K562 (cell line): ENCODE data around the gene PLOD1. TPM values are rescaled to one million over a fixed set of nuclear protein-coding genes. Genes with fewer than 3 reads are reported as not detected.

Experiments
- GTF2E2 ChIP-seq: fragments of 200-800 bp; sonication (Bioruptor generic); IDR thresholded peaks from 2 replicates; pipeline ENCODE4 v1.6.1; 2016; ENCODE audit warnings: missing genetic modification characterization, missing compliant biosample characterization
- SREBF2 ChIP-seq: sonication (generic); formaldehyde crosslinking; IDR thresholded peaks from 2 replicates; pipeline ENCODE4 v1.4.0; 2020; ENCODE audit warnings: mild to moderate bottlenecking, missing genetic modification reagents
- TCF3 ChIP-seq: sonication (generic); formaldehyde crosslinking; IDR thresholded peaks from 2 replicates; pipeline ENCODE4 v1.4.0; 2020; ENCODE audit warnings: mild to moderate bottlenecking, missing genetic modification reagents
- U2AF1 ChIP-seq: fragments of 200-400 bp; formaldehyde crosslinking; optimal IDR thresholded peaks from 2 replicates; pipeline ENCODE3; 2017; ENCODE audit warnings: mild to moderate bottlenecking, low read depth, low read length, moderate library complexity
- YY1 ChIP-seq, 3 experiments: IDR thresholded peaks; 2 replicates each; pipeline ENCODE4 v1.6.1; 2011; ENCODE audit warnings: low read length in 2 of 3, mild to moderate bottlenecking in 2 of 3, moderate library complexity in 2 of 3, borderline replicate concordance in 1 of 3, control low read depth in 1 of 3, low read depth in 1 of 3; ENCODE audit not compliant: insufficient read depth in 3 of 3, insufficient replicate concordance in 2 of 3, control insufficient read depth in 1 of 3, insufficient read length in 1 of 3; ENCODE audit errors: extremely low read depth in 1 of 3
- ZFP30 ChIP-seq: fragments of 250-450 bp; sonication (Bioruptor Pico); IDR thresholded peaks from 2 replicates; pipeline ENCODE4 v1.8.0; 2022; ENCODE audit warnings: moderate library complexity, mild to moderate bottlenecking, inconsistent platforms, borderline replicate concordance
- ZNF354B ChIP-seq: fragments of 250-450 bp; sonication (Bioruptor Pico); IDR thresholded peaks from 2 replicates; pipeline ENCODE4 v1.4.0; 2020
- ZSCAN32 ChIP-seq: fragments of 450-650 bp; formaldehyde crosslinking; IDR thresholded peaks from 2 replicates; pipeline ENCODE4 v1.4.0; 2020; ENCODE audit warnings: mild to moderate bottlenecking, moderate library complexity
- polyA plus RNA-seq, 8 experiments: library from polyadenylated mRNA; depleted of rRNA in 4 of 8; stranded (reverse) in 5 of 8; unstranded in 3 of 8; fragments of >200 nt; fragmentation: Nextera tagmentation in 2 of 8; fragmentation: Illumina TruSeq in 1 of 8; extraction: Ambion mirVana in 2 of 8; extraction: Trizol in 1 of 8; gene quantifications; 2 replicates each; pipeline versions ENCODE4 v1.2.1 to v1.2.3, GENCODE V29; 2011 to 2014; ENCODE audit warnings: inconsistent platforms in 1 of 8, missing spikeins in 1 of 8
- total RNA-seq, 7 experiments: library from RNA; depleted of rRNA in 6 of 7; stranded (reverse); fragments of >200 nt in 6 of 7; fragmentation: Illumina TruSeq in 2 of 7; extraction: Trizol in 2 of 7; gene quantifications; 2 replicates each; pipeline versions ENCODE4 v1.2.1 to v1.2.3, GENCODE V29; 2011 to 2021; ENCODE audit warnings: low replicate concordance in 1 of 7
- TF ChIP-seq, protein P1 (sequence below): sonication (generic); formaldehyde crosslinking; IDR thresholded peaks from 2 replicates; pipeline ENCODE4 v1.5.0; 2020; ENCODE audit warnings: missing genetic modification reagents
- TF ChIP-seq, protein P2 (sequence below): IDR thresholded peaks from 2 replicates; pipeline ENCODE4 v1.6.1; 2011; ENCODE audit warnings: borderline replicate concordance, low read depth, mild to moderate bottlenecking, moderate library complexity, low read length; ENCODE audit not compliant: insufficient read depth, poor library complexity, severe bottlenecking
- TF ChIP-seq, protein P3 (sequence below), 2 experiments: fragments of 450-650 bp in 1 of 2; sonication (generic) in 1 of 2; formaldehyde crosslinking; conservative IDR thresholded peaks; 2 replicates each; pipeline versions ENCODE4 v1.4.0 to v1.8.1; 2020 to 2022; ENCODE audit warnings: mild to moderate bottlenecking in 1 of 2, missing genetic modification reagents in 1 of 2
- TF ChIP-seq, protein P4 (sequence below): fragments of 450-650 bp; IDR thresholded peaks from 2 replicates; pipeline ENCODE4 v1.6.1; 2016
- TF ChIP-seq, protein P5 (sequence below): fragments of 450-650 bp; formaldehyde crosslinking; IDR thresholded peaks from 2 replicates; pipeline ENCODE4 v1.4.0; 2020; ENCODE audit warnings: mild to moderate bottlenecking
- TF ChIP-seq, protein P6 (sequence below): fragments of 250-450 bp; sonication (Bioruptor Pico); IDR thresholded peaks from 2 replicates; pipeline ENCODE4 v1.4.0; 2020; ENCODE audit warnings: mild to moderate bottlenecking, moderate library complexity, borderline replicate concordance
- TF ChIP-seq, protein P7 (sequence below): fragments of 450-650 bp; formaldehyde crosslinking; IDR thresholded peaks from 2 replicates; pipeline ENCODE4 v1.4.0; 2020; ENCODE audit warnings: mild to moderate bottlenecking, mixed read lengths

PLOD1 gene
- total and polyA plus RNA-seq, 9 of the 15 experiments (the other 6 are each of a cell fraction or from before 2014, with no cell fraction given): 16.6 to 90.8 (median 52.7) TPM

DNA sequence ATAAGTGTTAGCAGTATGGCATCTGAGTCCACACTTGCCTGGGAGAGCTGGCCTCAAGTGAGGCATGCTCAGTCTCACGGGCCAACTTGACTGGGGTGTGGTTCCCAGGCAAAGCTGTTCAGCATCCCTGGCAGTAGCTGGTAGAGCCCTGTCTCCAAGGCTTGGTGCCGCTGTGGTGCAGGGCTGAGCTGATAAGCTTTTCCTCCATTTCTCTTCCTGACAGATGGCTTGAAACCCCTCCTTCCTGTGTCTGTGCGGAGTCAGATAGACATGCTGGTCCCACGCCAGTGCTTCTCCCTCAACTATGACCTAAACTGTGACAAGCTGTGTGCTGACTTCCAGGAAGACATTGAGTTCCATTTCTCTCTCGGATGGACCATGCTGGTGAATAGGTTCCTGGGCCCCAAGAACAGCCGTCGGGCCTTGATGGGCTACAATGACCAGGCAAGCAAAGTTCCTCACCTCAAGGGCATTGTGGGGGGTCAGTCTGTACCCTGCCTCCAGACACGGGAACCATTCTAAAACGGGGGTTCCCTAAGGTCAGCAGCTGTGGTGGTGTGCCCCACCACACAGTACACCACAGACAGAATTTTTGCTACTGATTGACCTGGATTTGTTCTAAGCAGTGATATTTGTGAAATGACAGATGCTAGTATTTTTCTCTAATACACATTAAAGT, 71.1 kb downstream of the PLOD1 start (continued):
- TF ChIP-seq YY1 (IDR thresholded peaks at IDR 0.05; ENCODE audit: borderline replicate concordance in 1 of 3, control insufficient read depth in 1 of 3, extremely low read depth in 1 of 3, insufficient read depth in 3 of 3, insufficient read length in 1 of 3, insufficient replicate concordance in 2 of 3, low read depth in 1 of 3, low read length in 2 of 3) (no peak), TCF3 (CRISPR knock-in tag) (peak; percentile 98), ZFP30 (CRISPR knock-in tag) (no peak), ZNF354B (CRISPR knock-in tag) (no peak), SREBF2 (CRISPR knock-in tag) (no peak), U2AF1 (no peak), GTF2E2 (tag) (no peak), ZSCAN32 (CRISPR knock-in tag) (no peak)
- TF ChIP-seq, protein P1, sequence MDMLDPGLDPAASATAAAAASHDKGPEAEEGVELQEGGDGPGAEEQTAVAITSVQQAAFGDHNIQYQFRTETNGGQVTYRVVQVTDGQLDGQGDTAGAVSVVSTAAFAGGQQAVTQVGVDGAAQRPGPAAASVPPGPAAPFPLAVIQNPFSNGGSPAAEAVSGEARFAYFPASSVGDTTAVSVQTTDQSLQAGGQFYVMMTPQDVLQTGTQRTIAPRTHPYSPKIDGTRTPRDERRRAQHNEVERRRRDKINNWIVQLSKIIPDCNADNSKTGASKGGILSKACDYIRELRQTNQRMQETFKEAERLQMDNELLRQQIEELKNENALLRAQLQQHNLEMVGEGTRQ (CRISPR knock-in tag): no peak
- TF ChIP-seq, protein P2, sequence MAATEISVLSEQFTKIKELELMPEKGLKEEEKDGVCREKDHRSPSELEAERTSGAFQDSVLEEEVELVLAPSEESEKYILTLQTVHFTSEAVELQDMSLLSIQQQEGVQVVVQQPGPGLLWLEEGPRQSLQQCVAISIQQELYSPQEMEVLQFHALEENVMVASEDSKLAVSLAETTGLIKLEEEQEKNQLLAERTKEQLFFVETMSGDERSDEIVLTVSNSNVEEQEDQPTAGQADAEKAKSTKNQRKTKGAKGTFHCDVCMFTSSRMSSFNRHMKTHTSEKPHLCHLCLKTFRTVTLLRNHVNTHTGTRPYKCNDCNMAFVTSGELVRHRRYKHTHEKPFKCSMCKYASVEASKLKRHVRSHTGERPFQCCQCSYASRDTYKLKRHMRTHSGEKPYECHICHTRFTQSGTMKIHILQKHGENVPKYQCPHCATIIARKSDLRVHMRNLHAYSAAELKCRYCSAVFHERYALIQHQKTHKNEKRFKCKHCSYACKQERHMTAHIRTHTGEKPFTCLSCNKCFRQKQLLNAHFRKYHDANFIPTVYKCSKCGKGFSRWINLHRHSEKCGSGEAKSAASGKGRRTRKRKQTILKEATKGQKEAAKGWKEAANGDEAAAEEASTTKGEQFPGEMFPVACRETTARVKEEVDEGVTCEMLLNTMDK: no peak
- TF ChIP-seq, protein P3, sequence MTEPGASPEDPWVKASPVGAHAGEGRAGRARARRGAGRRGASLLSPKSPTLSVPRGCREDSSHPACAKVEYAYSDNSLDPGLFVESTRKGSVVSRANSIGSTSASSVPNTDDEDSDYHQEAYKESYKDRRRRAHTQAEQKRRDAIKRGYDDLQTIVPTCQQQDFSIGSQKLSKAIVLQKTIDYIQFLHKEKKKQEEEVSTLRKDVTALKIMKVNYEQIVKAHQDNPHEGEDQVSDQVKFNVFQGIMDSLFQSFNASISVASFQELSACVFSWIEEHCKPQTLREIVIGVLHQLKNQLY (CRISPR knock-in tag; conservative IDR thresholded peaks at IDR 0.05): no peak
- TF ChIP-seq, protein P4, sequence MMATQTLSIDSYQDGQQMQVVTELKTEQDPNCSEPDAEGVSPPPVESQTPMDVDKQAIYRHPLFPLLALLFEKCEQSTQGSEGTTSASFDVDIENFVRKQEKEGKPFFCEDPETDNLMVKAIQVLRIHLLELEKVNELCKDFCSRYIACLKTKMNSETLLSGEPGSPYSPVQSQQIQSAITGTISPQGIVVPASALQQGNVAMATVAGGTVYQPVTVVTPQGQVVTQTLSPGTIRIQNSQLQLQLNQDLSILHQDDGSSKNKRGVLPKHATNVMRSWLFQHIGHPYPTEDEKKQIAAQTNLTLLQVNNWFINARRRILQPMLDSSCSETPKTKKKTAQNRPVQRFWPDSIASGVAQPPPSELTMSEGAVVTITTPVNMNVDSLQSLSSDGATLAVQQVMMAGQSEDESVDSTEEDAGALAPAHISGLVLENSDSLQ: peak; percentile 92
- TF ChIP-seq, protein P5, sequence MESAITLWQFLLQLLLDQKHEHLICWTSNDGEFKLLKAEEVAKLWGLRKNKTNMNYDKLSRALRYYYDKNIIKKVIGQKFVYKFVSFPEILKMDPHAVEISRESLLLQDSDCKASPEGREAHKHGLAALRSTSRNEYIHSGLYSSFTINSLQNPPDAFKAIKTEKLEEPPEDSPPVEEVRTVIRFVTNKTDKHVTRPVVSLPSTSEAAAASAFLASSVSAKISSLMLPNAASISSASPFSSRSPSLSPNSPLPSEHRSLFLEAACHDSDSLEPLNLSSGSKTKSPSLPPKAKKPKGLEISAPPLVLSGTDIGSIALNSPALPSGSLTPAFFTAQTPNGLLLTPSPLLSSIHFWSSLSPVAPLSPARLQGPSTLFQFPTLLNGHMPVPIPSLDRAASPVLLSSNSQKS: no peak
- TF ChIP-seq, protein P6, sequence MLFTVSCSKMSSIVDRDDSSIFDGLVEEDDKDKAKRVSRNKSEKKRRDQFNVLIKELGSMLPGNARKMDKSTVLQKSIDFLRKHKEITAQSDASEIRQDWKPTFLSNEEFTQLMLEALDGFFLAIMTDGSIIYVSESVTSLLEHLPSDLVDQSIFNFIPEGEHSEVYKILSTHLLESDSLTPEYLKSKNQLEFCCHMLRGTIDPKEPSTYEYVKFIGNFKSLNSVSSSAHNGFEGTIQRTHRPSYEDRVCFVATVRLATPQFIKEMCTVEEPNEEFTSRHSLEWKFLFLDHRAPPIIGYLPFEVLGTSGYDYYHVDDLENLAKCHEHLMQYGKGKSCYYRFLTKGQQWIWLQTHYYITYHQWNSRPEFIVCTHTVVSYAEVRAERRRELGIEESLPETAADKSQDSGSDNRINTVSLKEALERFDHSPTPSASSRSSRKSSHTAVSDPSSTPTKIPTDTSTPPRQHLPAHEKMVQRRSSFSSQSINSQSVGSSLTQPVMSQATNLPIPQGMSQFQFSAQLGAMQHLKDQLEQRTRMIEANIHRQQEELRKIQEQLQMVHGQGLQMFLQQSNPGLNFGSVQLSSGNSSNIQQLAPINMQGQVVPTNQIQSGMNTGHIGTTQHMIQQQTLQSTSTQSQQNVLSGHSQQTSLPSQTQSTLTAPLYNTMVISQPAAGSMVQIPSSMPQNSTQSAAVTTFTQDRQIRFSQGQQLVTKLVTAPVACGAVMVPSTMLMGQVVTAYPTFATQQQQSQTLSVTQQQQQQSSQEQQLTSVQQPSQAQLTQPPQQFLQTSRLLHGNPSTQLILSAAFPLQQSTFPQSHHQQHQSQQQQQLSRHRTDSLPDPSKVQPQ: no peak
- TF ChIP-seq, protein P7, sequence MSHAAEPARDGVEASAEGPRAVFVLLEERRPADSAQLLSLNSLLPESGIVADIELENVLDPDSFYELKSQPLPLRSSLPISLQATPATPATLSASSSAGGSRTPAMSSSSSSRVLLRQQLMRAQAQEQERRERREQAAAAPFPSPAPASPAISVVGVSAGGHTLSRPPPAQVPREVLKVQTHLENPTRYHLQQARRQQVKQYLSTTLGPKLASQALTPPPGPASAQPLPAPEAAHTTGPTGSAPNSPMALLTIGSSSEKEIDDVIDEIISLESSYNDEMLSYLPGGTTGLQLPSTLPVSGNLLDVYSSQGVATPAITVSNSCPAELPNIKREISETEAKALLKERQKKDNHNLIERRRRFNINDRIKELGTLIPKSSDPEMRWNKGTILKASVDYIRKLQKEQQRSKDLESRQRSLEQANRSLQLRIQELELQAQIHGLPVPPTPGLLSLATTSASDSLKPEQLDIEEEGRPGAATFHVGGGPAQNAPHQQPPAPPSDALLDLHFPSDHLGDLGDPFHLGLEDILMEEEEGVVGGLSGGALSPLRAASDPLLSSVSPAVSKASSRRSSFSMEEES (CRISPR knock-in tag): no peak
